ENCODE results near the gene ATP13A2.

The ATP13A2 gene, protein sequence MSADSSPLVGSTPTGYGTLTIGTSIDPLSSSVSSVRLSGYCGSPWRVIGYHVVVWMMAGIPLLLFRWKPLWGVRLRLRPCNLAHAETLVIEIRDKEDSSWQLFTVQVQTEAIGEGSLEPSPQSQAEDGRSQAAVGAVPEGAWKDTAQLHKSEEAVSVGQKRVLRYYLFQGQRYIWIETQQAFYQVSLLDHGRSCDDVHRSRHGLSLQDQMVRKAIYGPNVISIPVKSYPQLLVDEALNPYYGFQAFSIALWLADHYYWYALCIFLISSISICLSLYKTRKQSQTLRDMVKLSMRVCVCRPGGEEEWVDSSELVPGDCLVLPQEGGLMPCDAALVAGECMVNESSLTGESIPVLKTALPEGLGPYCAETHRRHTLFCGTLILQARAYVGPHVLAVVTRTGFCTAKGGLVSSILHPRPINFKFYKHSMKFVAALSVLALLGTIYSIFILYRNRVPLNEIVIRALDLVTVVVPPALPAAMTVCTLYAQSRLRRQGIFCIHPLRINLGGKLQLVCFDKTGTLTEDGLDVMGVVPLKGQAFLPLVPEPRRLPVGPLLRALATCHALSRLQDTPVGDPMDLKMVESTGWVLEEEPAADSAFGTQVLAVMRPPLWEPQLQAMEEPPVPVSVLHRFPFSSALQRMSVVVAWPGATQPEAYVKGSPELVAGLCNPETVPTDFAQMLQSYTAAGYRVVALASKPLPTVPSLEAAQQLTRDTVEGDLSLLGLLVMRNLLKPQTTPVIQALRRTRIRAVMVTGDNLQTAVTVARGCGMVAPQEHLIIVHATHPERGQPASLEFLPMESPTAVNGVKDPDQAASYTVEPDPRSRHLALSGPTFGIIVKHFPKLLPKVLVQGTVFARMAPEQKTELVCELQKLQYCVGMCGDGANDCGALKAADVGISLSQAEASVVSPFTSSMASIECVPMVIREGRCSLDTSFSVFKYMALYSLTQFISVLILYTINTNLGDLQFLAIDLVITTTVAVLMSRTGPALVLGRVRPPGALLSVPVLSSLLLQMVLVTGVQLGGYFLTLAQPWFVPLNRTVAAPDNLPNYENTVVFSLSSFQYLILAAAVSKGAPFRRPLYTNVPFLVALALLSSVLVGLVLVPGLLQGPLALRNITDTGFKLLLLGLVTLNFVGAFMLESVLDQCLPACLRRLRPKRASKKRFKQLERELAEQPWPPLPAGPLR

DNA sequence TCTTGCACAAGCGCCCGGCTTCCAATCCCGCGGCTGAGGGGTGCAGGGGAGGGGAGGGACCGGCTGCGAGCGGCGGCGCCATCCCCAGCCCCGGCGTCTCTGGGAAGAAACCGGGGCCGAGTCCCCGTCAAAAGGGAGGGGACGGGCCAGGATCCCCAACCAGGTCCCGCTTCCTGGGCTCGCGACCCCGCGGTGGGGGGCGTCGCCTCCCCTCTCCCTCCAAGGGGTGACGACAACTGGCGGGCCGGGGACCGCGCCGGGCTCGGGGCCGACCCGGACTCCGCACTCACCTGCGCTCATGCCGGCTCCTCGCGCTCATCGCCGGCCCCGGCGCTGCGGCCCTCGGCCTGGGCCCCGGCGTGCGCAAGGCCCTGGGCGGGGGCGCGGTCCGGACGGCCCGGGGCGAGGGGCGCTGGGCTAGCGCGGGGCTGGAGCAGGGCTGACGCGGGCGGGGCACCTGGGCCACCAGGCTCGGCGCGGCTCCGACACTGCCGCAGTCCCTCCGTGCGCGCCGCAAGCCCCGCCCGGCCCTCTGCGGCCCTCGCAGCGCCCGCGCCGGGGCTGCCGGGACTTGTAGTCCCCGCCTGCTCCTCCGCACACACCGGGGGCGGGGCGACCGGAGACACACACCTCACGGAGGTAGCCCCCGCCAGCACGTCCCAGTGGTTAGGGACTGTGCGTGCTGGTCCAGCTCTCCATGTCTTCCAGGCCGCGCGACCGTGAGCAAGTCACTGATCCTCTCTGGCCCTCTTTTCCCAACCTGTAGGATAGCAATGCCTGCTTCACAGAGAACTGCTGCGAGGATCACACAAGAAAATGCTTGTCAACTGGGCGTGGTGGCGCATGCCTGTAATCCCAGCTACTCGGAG is at the start of gene ATP13A2:
Gene ATP13A2 (minus strand): TSS at position 490 of the 869 bp plus-strand sequence. CDS start 190 bp downstream, at position 300.
- DNase-seq (ENCODE audit: low spot score) = peak; percentile 83

DNA sequence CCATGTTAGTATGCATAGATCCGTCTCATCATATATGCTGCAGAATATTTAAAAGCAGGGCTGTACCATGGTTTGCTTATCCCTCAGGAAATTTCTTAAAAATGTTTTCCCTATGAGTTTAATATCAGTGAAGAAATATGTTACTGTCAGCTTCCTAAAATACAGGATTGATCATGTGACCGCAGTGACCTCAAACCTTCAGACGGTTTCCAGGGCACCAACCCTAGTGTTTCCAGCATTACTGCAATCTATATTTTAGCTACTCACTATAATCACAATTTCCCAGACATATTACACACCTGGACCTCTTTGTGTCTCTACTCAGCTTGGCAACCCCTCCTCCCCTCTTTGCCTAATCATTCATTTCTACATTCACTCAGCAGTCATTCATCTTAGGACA is 49.8 kb upstream of the ATP13A2 start:
- DNase-seq (ENCODE audit: low spot score) = no peak

DNA sequence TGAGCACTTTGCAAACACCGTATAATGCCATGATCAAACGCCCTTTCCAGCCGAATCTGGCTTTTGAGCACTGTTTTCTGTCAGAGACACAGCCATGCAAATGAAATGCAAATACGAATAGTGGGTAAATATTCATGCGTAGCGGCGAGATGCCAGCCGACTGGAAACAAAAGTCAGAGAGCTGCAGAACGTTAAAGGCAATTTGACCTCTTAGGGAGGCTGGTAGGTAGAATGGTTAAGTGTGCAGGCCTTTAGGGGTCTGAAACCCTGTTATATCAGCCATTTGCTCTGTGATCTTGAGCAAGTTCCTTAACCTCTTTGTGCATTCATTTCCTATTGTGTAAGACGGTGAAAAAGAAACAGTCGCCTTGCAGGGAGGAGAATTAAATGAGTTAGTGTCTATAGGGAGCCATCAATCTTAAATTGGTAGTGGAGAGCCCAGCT is 48.6 kb upstream of the ATP13A2 start:
- DNase-seq (ENCODE audit: low spot score) = no peak

DNA sequence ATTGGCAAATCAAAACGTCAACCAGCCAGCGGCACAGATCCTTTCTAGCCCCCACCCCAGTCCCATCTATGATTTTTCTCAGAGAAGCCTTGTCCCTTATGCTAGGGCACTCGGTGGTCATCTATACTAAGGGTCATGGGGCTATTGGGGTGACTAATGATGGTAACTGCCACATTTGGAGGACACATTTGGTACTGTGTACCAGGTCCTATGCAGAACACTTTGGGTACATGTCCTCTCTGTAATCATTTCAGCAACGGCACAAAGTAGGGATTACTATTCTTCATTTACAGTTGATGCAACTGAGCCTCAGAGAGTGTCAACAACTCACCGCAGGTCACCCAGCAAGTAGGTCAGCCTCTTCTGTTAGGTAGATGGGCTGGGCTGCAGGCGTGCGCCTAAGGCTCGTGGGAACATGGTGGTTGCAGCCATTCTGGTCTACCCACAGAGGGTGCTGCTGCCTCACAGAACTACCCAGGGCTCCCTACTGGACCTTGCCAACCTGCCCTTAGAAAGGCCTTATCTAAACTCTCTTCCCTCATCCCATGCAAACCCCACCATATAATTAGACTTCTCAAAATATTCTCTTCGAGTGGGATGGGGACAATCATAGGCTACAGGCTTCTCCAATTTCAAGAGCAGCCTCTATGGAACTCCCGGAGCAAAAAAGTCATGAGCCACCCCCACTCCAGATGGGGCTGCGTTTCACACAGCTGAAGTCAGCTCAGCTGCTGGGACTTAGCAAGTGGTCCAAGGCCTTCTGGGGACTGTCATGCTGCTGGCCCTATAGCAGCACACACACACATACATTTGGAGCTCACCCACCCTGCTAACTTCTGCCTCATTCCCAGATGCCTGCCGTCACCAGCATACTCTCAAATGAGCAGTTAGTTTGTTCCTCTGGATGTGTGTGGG is 47.9 kb upstream of the ATP13A2 start:
- peak; percentile 82 for DNase-seq (ENCODE audit: low spot score)

DNA sequence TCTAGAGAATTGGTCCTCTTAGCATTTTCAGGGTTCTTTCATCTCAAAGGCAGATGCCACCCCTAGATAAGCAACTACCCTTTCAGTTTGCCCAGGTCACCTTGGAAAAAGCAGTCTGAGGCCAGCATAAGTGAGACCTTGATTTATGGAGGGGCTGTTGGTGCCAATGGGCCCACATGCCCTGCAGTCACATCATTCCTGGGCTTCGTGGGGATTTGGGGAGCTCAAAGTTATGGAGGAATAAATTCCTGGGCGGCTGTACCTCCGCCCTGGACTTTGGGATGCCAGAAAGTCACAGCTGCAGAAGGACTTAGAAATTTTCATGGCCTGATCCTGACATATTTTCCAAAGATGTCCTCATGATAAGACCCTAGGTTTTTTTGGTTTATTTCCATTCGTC is 44.8 kb upstream of the ATP13A2 start:
- no peak for DNase-seq (ENCODE audit: low spot score)

DNA sequence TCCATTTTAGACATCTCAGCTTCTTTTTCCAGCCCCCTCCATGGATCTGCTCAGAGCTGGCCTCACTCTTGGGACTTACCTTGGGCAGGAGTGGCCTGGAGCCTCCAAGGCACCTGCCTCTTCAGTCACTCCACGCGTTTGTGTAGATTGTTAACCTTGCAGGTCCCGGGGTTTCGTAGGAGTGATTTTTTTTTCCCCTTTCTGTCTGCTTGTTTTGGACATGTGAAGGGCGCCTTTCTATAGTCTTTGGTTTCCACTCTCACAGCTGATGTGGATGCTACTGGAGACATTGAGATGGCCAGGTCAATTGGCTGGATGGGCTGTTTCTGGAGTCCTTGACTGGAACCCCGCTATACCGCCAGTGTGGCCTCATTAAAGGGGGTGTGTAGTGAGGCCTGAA is 44.1 kb upstream of the ATP13A2 start:
- no peak for DNase-seq (ENCODE audit: low spot score)

DNA sequence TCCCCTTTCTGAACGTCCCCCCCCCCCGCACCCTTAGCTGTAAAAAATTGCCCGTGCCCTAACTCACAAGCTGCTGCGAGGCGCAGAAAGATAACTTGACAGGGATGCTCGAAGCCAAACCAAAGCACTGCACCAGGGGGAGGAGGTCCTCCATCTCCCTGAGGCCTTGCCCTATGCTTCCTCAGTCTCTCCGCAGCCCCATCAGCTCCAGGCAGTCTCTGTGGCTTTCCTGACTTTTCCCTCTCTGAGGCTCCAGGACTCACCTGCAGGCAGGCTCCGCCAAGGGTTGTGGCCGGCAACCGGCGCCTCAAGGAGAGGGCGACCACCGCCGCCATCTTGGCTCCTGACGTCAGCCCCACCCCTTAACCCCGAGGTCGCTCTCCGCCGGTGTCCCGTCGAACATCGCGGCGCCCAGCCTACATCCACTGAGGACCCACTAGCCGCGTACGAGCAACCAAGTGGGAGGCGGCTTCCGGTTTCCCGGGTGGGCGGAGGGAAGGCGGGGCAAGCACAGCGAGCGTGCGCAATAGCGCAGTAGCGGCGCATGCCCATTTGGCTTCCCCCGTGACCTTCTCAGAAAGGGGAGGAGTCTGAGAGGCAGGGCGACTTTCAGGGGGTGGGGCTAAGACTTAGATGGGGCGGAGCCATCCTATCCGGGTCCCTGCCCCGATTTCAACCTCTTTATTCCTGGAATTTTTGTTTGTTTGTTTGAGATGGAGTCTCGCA is 42.1 kb upstream of the ATP13A2 start, which contains the start of gene SDHB:
Gene SDHB (minus strand): TSS at position 348 of the 726 bp plus-strand sequence. CDS start 13 bp downstream, at position 335.
- peak; percentile 96 for DNase-seq (ENCODE audit: low spot score)

DNA sequence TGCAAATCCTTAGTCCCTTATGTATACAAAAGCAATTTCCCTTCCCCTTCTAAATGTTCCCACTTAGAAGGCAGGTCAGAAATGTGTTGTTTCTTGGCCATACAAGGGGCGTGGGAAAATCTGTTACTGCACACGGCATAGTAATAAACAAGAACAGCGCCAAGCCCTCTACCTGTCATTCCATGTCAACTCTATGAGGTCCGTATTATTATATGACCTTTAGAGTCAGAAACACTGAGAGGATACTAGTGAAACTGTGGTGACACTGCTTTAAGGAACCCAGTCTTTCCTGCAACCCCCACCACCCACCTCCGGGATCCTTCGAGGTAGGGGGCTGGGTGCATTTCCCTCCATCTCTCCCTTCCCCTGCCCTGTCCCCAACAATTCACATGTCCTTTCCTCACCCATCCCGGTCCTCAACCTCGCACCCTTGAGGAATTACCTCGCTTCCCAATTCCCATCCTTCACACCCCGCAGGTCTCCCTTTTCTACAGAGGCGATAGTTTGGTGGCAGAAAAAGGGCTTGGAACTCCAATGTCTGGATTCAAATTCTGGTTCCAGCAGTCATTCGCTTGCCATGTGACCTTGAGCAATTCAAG is 41.5 kb upstream of the ATP13A2 start:
- no peak for DNase-seq (ENCODE audit: low spot score)

DNA sequence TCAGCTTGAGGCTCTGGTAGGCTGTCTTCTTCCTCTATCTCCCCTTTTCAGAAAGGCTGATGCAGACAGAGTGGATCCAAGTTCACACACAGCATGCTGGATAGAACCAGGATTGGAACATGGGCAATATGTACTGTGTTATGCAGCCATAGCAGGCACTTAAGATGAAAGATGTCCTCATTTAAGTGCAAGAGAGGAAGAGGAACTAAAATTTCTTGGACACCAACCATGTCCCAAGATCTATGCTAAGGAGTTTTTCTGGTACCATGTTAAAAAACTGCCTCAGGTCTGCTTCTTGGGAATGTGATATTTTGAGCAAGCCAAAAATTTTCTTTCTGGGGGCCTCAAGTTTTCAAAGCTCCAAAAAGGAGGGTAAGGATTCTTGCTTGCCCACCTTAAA is 40.9 kb upstream of the ATP13A2 start:
- DNase-seq (ENCODE audit: low spot score) = no peak

DNA sequence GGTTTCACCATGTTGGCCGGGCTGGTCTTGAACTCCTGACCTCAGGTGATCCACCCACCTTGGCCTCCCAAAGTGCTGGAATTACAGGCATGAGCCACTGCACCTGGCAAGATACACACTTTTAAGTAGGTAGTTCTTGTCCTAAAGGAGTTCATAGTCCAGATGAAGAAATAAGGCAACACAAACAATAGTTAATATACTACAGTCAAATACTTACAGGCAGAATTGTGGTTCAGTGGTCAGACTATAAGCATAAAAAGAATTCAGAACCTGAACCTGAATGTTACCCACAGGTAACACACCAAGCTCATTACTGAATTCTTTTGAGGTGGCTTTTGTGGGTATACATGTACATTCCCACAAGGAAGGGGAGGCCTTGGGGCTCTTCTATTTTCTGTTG is 40.3 kb upstream of the ATP13A2 start:
- DNase-seq (ENCODE audit: low spot score) = peak; percentile 49

DNA sequence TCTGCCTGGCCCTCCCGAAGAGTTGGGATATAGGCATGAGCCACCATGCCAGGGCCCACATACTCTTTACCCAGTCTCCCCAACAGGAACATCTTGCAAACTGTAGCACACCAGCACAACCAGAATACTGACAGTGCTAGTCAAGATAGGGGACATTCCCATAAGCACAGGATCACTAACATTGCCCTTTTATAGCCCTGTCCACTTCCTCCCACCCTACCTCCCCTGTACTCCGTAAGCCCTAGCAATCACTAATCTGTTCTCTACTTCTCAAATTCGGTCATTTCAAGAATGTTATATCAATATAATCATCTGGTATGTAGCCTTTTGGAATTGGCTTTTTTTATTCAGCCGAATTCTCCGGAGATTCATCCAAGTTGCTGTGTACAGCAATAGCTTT is 36.2 kb upstream of the ATP13A2 start:
- DNase-seq (ENCODE audit: low spot score) = no peak

DNA sequence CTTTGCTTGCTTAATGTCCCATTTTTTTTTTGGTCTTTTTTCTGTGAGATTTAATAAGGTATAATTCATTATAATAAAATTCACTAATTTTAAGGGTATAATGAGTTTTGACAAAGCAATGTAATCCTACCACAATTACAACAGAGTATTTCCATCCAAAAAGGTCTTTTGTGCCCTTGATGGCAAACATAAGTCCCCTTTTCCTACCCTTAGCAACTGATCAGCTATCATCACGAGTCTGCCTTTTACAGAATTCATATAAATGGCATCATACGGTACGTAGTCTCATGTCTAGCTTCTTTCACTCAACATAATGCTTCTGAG is 34.6 kb upstream of the ATP13A2 start:
- no peak for DNase-seq (ENCODE audit: low spot score)

DNA sequence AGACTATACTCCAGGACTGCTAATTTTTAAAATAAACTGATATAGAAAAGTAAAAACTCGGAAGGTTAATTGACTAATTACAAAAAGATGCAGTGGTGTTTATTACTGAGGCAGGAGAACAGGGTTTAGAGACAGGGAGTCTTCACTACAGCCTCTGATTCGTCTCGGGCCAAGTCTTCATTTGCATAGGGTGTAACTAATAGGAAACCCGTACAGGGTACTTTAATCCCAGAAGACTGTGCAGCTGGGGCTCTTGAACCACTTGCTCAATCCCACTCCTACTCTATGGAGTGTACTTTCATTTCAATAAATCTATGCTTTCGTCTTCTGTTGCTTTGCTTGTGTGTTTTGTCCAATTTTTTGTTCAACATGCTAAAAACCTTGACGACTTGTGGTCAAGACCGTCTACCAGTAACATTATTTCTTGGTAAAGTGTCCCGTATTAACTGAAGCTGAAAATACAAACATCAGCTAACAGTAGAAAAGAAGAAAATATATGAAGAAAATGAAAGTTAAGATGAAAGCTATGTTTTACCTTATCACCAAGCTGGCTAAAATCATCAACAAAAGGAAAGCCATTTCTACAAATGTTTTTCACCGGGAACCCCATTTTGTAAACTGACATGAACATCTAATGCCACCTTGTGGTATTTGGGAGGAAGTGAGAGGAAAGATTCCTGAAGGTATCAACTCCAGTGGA is 34.1 kb upstream of the ATP13A2 start:
- DNase-seq (ENCODE audit: low spot score) = peak; percentile 72

DNA sequence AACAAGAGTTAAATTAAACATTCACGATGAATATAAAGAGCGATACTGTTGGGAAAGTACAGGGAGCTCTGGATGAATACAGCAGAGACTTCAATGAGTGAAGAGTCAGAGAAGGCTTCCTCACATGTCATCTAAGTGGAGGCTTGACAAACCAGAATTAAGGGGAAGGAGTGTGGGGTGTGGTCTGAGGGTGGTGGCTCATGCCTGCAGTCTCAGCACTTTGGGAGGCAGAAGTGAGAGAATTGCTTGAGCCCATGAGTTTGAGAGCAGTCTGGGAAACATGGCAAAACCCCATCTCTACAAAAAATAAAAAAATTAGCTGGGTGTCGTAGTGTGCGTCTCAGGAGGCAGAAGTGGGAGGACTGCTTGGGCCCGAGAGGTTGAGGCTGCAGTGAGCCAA is 33.4 kb upstream of the ATP13A2 start:
- DNase-seq (ENCODE audit: low spot score) = no peak

DNA sequence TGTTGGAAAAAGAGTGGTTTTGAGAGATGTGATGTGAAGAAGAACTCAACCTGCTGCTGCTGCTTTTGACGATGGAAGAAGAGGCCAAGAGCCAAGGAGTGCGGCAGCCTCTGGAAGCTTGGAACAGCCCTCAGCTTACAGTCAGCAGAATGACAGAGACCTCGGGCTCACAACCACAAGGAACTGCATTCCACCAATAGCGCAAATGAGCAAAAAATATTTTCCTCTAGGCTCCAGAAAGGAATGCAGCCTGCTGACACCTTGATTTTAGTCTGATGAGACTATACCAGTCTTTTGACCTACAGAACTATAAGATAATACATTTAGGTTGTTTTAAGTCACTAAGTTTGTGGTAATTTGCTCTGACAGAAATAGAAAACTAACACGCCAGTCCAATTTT is 31.9 kb upstream of the ATP13A2 start:
- no peak for DNase-seq (ENCODE audit: low spot score)

DNA sequence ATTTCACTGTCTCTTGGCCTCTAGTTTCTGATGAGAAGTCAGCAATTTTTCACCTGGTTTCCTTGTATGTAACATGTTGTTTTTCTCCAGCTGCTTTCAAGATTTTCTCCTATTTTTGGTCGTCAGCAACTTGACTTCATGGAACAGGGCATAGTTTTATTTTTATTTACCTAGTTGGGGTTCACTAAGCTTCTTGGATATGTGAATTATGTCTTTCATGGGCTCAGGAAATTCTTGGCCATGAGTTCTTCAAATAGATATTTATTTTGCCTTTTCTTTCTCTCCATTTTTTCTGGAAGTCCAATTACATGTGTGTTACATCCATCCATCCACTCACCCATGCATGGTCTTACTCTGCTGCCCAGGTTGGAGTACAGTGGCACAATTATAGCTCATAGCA is 28.4 kb upstream of the ATP13A2 start:
- no peak for DNase-seq (ENCODE audit: low spot score)

DNA sequence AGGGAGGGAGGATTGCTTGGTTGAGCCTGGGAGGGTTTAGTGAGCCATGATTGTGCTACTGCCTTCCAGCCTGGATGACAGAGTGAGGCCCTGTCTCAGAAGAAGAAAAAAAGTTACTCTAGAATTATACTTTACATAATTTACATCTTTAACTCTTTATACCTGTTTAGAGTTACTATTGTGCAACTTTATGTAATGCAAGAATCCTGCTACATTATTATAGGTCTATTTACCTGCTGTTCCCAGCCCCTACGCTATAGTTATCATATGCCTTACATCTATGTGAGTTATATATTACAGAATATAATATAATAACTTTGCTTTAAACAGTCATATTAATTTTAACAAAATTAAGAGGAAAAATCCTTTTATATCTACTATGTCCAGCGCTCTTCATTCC is 27.8 kb upstream of the ATP13A2 start:
- DNase-seq (ENCODE audit: low spot score) = no peak

DNA sequence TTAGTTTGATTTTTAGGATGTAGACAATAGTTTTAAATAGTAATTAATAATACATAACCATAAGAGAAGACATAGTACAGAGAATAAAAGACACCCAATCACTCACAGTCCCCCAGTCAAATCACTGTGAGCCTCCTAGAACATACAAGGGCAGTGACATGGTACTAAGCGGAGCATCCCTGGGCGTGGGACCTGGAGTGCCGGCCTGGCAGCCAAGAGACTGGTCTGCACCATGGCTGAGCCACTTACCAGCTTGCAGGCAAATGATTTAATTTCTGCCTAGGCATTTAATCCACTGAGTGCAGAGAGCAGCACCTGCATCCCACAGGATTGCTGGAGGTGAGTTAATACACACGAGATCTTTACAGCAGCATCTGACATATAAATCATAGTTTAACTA is 21.8 kb upstream of the ATP13A2 start:
- DNase-seq (ENCODE audit: low spot score) = no peak

DNA sequence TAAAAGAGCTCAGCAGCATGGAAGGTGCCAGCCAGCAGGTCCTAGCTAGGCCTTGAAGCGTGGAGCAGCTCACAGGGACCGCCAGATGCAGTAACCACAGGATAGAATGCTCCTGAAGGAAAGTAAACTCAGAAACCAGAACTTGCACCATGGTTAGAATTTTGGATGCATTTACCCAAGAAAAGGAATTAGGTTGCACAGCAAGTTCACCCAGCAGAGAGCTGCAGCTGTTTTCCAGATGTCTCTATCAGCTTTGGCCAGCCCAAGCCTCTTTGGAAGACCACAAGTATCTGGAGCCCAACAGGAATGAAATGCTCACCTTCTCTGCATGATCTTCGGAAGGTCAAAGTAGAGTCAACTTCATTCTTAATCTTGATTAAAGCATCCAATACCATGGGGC is 21.0 kb upstream of the ATP13A2 start:
- no peak for DNase-seq (ENCODE audit: low spot score)

Data from SW480 (cell line).